Measurements from ENCODE around the gene RSPO3. TPM values are rescaled to one million over a fixed set of nuclear protein-coding genes. Genes with fewer than 3 reads are reported as not detected.

The RSPO3 gene
- total and polyA plus RNA-seq, 2 of the 4 experiments (the other 2 are of a cell fraction), result not detected

DNA sequence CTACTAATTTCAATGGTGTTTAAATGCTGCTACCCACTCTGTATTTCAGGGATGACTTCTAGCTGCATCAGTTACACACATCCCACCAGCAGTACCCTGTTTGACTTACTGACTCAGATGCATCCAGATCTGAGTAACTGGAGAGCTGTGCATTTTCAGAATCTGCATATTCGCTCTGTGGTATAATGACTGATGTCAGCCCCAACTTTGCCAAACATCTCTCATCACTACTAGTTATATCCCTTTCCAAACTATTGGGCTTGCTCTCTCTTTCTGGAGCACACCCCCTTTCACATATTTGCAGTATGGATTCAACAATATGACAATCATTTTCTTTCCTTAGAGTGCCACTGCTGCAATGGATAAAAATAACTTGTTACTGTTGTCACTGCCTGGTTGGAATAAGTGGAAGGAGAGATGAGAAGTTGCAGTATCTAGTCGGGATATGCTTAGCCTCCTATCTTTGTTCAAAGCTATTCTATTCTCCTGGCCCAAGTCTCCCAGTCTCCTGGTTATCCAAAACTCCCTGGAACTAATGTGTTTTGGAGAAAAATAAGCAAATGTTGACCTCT is 3.3 kb upstream of the RSPO3 start:
- Histone ChIP-seq H2AK9ac (replicated peaks; ENCODE audit: low read depth, low read length, poor library complexity) (no peak overlapping the region), H3K4me3 (ENCODE audit: insufficient read depth, low read depth, low read length) (no peak overlapping the region), H3K36me3 (ENCODE audit: control insufficient read depth, insufficient read depth, low read length) (no peaks in the 10 kb centered on the region), H3K4me2 (ENCODE audit: low read depth, low read length) (no peak overlapping the region), H3K4me1 (ENCODE audit: control insufficient read depth, insufficient read depth, low read length) (no peaks in the 10 kb centered on the region; the same call in 1 of the 2 replicates), H3K79me1 (ENCODE audit: low read depth in 1 of 2, low read length in 2 of 2) (no peaks in the 10 kb centered on the region), H3K9me3 (ENCODE audit: control insufficient read depth, insufficient read depth, low read length) (no peaks in the 10 kb centered on the region), H4K20me1 (ENCODE audit: insufficient read depth, low read length) (no peaks in the 10 kb centered on the region), H2AFZ (replicated peaks; ENCODE audit: low read length, poor library complexity) (no peak overlapping the region), H2BK20ac (ENCODE audit: low read depth, low read length) (no peak overlapping the region), H3K4ac (ENCODE audit: low read depth, low read length) (no peak overlapping the region), H4K5ac (ENCODE audit: low read depth, low read length) (no peak overlapping the region), H3K9ac (ENCODE audit: low read depth, low read length) (no peak overlapping the region), H3K27ac (ENCODE audit: insufficient read depth, low read length) (no peak overlapping the region), H3K56ac (ENCODE audit: extremely low read depth, insufficient read depth, low read length) (no peak overlapping the region), H3K18ac (ENCODE audit: low read depth, low read length) (no peak overlapping the region), H3K27me3 (ENCODE audit: control insufficient read depth, insufficient read depth, low read length) (peaks cover 58% of the 10 kb centered on the region), H3K14ac (replicated peaks; ENCODE audit: low read depth, low read length) (no peak overlapping the region), H2BK120ac (ENCODE audit: low read depth, low read length) (no peak overlapping the region), H2BK5ac (ENCODE audit: low read depth, low read length, poor library complexity, severe bottlenecking) (no peak overlapping the region), H2BK15ac (ENCODE audit: low read depth, low read length) (no peak overlapping the region), H4K91ac (ENCODE audit: insufficient read depth, low read depth, low read length) (no peak overlapping the region), H4K8ac (ENCODE audit: low read depth in 2 of 2, low read length in 2 of 2) (no peak overlapping the region), H3K9me1 (ENCODE audit: insufficient read depth, low read length) (no peaks in the 10 kb centered on the region), H3K23ac (ENCODE audit: low read depth, low read length) (no peak overlapping the region), H2AK5ac (ENCODE audit: low read depth, low read length) (no peak overlapping the region)
- WGBS, 2 experiments (ENCODE audit: extremely low coverage in 2 of 2, insufficient read length in 1 of 2), result 20% methylated on average over 1 of the region's 2 CpGs; no CpG with 5 or more reads in 1 of the 2 experiments
- intact Hi-C loops (cut with micrococcal nuclease), result no loop called here
- ChIA-PET POLR2A (ENCODE audit: unreplicated experiment) (no interaction called here), CTCF (no interaction called here)
- BruUV-seq (replicated peaks), result no TSS peak
- in situ Hi-C loops (cut with MboI; ENCODE audit: low sequenced_read_pairs), result loop anchor here (10.0 to 25.0 kb wide), 2 partner anchors 750 to 1078 kb away; no protein-coding TSS in a partner anchor
- TF ChIP-seq POLR2A (IDR thresholded peaks at IDR 0.05; ENCODE audit: low read depth, low read length) (no peak), SMC3 (IDR thresholded peaks at IDR 0.05; ENCODE audit: low read depth, low read length) (no peak), RFX5 (IDR thresholded peaks at IDR 0.05; ENCODE audit: low read depth, low read length) (no peak), MAZ (IDR thresholded peaks at IDR 0.05; ENCODE audit: borderline replicate concordance, low read depth, low read length) (no peak), RAD21 (IDR thresholded peaks at IDR 0.05; ENCODE audit: low read length) (no peak)
- TF ChIP-seq, protein P1, sequence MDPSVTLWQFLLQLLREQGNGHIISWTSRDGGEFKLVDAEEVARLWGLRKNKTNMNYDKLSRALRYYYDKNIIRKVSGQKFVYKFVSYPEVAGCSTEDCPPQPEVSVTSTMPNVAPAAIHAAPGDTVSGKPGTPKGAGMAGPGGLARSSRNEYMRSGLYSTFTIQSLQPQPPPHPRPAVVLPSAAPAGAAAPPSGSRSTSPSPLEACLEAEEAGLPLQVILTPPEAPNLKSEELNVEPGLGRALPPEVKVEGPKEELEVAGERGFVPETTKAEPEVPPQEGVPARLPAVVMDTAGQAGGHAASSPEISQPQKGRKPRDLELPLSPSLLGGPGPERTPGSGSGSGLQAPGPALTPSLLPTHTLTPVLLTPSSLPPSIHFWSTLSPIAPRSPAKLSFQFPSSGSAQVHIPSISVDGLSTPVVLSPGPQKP (IDR thresholded peaks at IDR 0.05; ENCODE audit: borderline replicate concordance, low read depth, low read length), result no peak
- TF ChIP-seq, protein P2, sequence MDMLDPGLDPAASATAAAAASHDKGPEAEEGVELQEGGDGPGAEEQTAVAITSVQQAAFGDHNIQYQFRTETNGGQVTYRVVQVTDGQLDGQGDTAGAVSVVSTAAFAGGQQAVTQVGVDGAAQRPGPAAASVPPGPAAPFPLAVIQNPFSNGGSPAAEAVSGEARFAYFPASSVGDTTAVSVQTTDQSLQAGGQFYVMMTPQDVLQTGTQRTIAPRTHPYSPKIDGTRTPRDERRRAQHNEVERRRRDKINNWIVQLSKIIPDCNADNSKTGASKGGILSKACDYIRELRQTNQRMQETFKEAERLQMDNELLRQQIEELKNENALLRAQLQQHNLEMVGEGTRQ (IDR thresholded peaks at IDR 0.05; ENCODE audit: low read depth, low read length), result no peak
- ATAC-seq (ENCODE audit: low read depth) (no peak), DNase-seq (no peak)
- dilution Hi-C loops (cut with HindIII; ENCODE audit: low sequenced_read_pairs, unreplicated experiment), result no loop called here

Data from IMR-90 (cell line).